Measurements from ENCODE around the gene PLCL2.

DNA sequence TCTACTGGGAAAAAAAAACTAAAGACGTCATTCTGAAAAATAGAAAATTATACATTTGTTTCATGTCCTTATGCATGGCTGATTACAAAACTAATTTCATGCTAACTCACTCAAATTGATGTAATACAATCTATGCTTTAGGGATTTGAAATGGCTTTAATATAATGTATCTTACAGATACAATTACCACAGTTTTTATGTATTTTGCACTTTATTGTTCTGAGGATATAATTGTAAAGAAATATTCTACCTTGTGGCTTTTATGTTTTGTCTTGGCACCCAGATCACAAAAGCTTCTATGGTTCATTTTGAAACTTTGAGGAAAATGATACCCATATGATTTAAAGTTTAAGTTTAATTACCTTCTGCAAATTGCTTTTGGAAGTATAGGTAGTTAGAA lies 122.5 kb downstream of the PLCL2 start:
- TF ChIP-seq, protein P1, sequence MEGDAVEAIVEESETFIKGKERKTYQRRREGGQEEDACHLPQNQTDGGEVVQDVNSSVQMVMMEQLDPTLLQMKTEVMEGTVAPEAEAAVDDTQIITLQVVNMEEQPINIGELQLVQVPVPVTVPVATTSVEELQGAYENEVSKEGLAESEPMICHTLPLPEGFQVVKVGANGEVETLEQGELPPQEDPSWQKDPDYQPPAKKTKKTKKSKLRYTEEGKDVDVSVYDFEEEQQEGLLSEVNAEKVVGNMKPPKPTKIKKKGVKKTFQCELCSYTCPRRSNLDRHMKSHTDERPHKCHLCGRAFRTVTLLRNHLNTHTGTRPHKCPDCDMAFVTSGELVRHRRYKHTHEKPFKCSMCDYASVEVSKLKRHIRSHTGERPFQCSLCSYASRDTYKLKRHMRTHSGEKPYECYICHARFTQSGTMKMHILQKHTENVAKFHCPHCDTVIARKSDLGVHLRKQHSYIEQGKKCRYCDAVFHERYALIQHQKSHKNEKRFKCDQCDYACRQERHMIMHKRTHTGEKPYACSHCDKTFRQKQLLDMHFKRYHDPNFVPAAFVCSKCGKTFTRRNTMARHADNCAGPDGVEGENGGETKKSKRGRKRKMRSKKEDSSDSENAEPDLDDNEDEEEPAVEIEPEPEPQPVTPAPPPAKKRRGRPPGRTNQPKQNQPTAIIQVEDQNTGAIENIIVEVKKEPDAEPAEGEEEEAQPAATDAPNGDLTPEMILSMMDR (IDR thresholded peaks at IDR 0.05): no peak
- no peak for TF ChIP-seq POLR2A (IDR thresholded peaks at IDR 0.05)
